ENCODE data around the gene HOXC5. TPM values are rescaled to one million over a fixed set of nuclear protein-coding genes. Genes with fewer than 3 reads are reported as not detected.

The HOXC5 gene
- total RNA-seq, 1 donor from 2014 or later: not detected

DNA sequence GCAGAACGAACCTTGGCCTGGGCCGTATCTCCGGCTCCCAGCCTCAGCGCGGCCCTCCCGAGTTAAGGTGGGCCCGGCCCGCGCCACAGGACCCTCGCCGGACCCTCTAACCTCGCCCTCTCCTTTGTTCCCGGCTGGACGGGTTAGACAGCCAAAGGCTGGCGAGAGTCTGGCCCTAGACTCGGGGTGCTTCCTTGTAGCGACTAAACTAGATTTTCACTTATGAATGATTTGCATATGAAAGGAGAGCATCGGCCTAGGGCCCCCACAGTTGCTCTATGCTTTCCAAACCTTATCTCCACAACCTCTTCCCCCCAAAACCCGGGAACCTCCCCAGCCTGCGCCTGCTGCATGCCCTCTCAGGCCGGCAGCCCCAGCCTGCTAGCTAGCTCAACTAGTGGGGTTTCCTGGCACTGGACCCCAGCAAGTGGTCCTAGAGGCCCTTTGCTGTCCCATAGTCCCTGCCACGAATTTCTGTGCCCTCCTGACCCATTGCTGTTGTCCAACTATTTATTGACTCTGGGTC, 2.0 kb downstream of the HOXC5 start:
- no peak overlapping the region for H3K27ac Mint-ChIP-seq (ENCODE audit: unreplicated experiment)
- DNase-seq: no peak
- H3K4me1 Mint-ChIP-seq (ENCODE audit: low read depth, unreplicated experiment): peaks cover 4% of the 10 kb centered on the region
- no peaks in the 10 kb centered on the region for H3K36me3 Mint-ChIP-seq (ENCODE audit: unreplicated experiment)
- TF ChIP-seq, protein P1, sequence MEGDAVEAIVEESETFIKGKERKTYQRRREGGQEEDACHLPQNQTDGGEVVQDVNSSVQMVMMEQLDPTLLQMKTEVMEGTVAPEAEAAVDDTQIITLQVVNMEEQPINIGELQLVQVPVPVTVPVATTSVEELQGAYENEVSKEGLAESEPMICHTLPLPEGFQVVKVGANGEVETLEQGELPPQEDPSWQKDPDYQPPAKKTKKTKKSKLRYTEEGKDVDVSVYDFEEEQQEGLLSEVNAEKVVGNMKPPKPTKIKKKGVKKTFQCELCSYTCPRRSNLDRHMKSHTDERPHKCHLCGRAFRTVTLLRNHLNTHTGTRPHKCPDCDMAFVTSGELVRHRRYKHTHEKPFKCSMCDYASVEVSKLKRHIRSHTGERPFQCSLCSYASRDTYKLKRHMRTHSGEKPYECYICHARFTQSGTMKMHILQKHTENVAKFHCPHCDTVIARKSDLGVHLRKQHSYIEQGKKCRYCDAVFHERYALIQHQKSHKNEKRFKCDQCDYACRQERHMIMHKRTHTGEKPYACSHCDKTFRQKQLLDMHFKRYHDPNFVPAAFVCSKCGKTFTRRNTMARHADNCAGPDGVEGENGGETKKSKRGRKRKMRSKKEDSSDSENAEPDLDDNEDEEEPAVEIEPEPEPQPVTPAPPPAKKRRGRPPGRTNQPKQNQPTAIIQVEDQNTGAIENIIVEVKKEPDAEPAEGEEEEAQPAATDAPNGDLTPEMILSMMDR (IDR thresholded peaks at IDR 0.05; ENCODE audit: partially characterized antibody, unreplicated experiment): no peak
- peaks cover 39% of the 10 kb centered on the region for H3K27me3 Mint-ChIP-seq (ENCODE audit: unreplicated experiment)
- peaks cover 5% of the 10 kb centered on the region for H3K9me3 Mint-ChIP-seq (ENCODE audit: unreplicated experiment)
- H3K4me3 Mint-ChIP-seq (ENCODE audit: unreplicated experiment): no peak overlapping the region

DNA sequence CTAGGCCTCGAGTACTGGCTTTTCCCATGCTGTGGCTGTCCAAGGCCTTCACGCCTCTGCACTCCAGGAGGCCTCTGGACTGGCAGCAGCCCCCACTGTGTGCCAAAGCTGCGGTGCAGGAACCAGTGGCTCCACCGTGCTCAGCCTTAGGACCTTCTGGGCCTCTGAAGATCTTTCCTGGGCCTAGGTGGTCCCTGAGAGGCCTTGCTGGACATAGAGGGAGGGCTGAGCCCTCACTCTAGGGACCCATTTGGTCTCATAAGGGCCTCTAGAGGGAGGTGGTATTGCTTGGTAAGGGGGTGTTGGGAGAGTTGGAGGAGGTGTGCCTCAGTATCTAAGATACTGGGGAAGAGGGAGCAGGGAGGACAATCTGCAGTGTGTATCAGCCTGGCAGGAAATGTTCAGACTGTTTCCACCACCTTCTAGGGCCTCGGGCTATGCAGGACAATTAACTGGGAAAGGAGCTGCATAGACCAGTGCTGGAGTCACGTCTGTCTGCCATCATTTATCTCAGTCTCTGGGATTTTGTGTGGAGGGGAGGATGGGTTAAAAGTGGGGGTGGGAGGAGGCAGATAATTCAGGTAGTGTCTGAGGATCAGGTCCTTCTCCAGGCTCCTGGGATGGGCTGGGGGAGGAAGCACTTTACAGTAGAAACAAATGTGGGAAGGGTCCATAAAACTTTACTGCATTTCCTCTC, 2.9 kb downstream of the HOXC5 start:
- Mint-ChIP-seq H3K27me3 (ENCODE audit: unreplicated experiment) (peaks cover 39% of the 10 kb centered on the region), H3K4me1 (ENCODE audit: low read depth, unreplicated experiment) (peaks cover 2% of the 10 kb centered on the region), H3K36me3 (ENCODE audit: unreplicated experiment) (no peaks in the 10 kb centered on the region), H3K27ac (ENCODE audit: unreplicated experiment) (no peak overlapping the region), H3K4me3 (ENCODE audit: unreplicated experiment) (no peak overlapping the region), H3K9me3 (ENCODE audit: unreplicated experiment) (peaks cover 6% of the 10 kb centered on the region)
- DNase-seq: no peak
- TF ChIP-seq, protein P1 (IDR thresholded peaks at IDR 0.05; ENCODE audit: partially characterized antibody, unreplicated experiment): no peak

DNA sequence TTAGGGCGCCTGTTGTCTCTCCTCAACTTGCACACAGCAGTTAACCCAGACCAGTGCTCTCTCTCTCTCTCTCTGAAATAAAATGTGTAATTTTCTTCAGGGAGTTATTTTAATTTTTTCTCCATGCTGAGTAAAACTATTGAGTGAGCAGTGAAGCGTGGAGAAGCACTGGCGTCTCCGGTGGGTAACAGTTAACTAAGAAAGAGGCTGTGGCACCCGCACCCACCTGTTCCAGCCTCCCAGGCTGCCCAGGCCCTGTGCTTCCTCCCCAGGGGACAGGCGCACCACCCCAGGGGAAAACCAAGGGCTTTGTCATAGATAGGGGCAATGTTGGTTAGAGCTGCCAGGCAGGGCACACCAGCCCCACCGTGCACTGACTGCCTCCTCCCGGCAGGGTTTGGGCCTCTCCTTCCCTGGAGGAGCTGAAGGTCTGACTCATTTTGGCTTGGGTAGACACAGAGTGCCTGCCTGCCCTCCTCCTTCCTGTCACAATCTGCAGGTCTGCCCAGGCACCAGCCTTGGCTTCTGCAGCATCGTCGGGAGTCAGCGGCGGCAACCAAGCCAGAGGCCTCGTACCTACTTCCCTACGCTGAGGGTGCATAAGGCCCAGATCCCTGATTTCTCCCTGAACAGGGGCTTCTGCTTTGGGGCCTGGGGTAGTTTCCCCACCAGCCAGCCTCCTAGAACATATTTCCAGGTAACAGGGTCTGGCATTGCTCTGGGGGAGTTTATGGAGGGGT, 3.9 kb downstream of the HOXC5 start:
- H3K9me3 Mint-ChIP-seq (ENCODE audit: unreplicated experiment): peaks cover 6% of the 10 kb centered on the region
- H3K4me3 Mint-ChIP-seq (ENCODE audit: unreplicated experiment): no peak overlapping the region
- peaks cover 2% of the 10 kb centered on the region for H3K4me1 Mint-ChIP-seq (ENCODE audit: low read depth, unreplicated experiment)
- no peak for DNase-seq
- H3K27me3 Mint-ChIP-seq (ENCODE audit: unreplicated experiment): peaks cover 37% of the 10 kb centered on the region
- no peak overlapping the region for H3K27ac Mint-ChIP-seq (ENCODE audit: unreplicated experiment)
- TF ChIP-seq, protein P1 (IDR thresholded peaks at IDR 0.05; ENCODE audit: partially characterized antibody, unreplicated experiment): no peak
- H3K36me3 Mint-ChIP-seq (ENCODE audit: unreplicated experiment): no peaks in the 10 kb centered on the region

DNA sequence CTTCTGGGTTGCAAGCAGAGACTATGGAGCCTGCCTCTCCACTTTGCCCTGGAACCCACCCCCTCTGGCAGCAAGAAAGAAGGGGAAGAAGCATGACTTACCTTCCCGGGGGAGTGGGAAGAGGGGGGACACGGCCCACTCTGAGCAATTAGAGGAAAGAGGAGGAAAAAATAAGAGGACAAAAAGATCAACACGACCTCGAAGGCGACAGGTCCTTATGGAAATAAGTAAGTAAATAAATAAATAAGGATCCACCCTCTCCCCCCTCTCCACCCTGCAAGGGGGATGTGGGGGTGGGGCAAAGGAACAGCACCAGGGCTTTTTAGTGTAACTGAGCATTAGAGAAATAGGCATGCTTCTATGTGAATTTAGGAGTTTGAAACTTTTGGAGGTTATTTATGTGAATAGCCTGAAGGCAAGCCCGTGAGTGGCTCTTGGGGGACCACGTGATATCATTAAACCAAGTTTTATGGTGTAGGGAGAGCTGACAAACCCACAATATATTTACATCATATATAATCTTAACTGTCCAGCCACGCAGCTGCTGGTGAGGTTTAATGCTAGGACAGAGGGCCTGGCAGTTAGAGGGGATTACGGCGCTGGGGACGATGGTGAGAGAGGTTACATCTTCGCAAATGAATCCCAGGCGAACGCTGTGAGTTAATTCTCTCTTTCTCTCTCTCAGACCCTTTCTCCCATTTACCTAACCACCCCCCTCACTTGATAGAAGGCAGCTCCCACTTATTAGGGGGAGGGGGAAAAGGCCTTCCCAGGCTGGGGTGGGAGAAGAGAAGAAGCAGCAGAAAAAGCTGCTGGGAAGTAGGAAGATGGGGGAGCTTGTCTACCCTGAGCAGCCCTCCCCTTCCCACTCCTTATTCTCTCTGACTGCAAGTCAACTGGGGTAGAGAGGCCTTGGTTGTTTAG, 4.8 kb downstream of the HOXC5 start:
- Mint-ChIP-seq H3K36me3 (ENCODE audit: unreplicated experiment) (no peaks in the 10 kb centered on the region), H3K4me1 (ENCODE audit: low read depth, unreplicated experiment) (peaks cover 2% of the 10 kb centered on the region), H3K9me3 (ENCODE audit: unreplicated experiment) (peaks cover 6% of the 10 kb centered on the region), H3K27me3 (ENCODE audit: unreplicated experiment) (peaks cover 34% of the 10 kb centered on the region), H3K27ac (ENCODE audit: unreplicated experiment) (no peak overlapping the region), H3K4me3 (ENCODE audit: unreplicated experiment) (no peak overlapping the region)
- TF ChIP-seq, protein P1 (IDR thresholded peaks at IDR 0.05; ENCODE audit: partially characterized antibody, unreplicated experiment): no peak
- no peak for DNase-seq
